Measurements from ENCODE around the gene FAM168B.
"Not testable (repeated sequence)": the region's sequence is repeated elsewhere in the genome, so short reads cannot be mapped to it uniquely, and the experiment has no call there.

FAM168B gene

GRCh38 chr2:131093696-131094462 lies 619 bp upstream of the FAM168B start:
- Histone ChIP-seq H3K36me3 (ENCODE audit: control insufficient read depth, insufficient read depth, low read length) (no peaks in the 10 kb centered on the region; the same call in 1 of the 2 replicates), H3K4me3 (replicated peaks; ENCODE audit: low read depth, low read length) (peak overlapping the region; percentile 75), H3K27me3 (replicated peaks; ENCODE audit: control insufficient read depth, insufficient read depth, low read length) (no peaks in the 10 kb centered on the region)
- TF ChIP-seq CTCF (IDR thresholded peaks at IDR 0.05; ENCODE audit: insufficient read depth, low read length, poor library complexity, severe bottlenecking) = no peak
- DNase-seq (ENCODE audit: extremely low read depth, insufficient read length) = no peak

- Histone ChIP-seq H3K36me3 (ENCODE audit: control insufficient read depth, insufficient read depth, low read length) (no peaks in the 10 kb centered on the region; the same call in 1 of the 2 replicates), H3K27me3 (replicated peaks; ENCODE audit: control insufficient read depth, insufficient read depth, low read length) (no peaks in the 10 kb centered on the region), H3K4me3 (replicated peaks; ENCODE audit: low read depth, low read length) (peak overlapping the region; percentile 80)
- TF ChIP-seq CTCF (IDR thresholded peaks at IDR 0.05; ENCODE audit: insufficient read depth, low read length, poor library complexity, severe bottlenecking) = no peak
- DNase-seq (ENCODE audit: extremely low read depth, insufficient read length) = no peak
These were observed 728 bp downstream of the FAM168B start for GRCh38 chr2:131092458-131093005.

- Histone ChIP-seq H3K4me3 (replicated peaks; ENCODE audit: low read depth, low read length) (no peak overlapping the region), H3K36me3 (ENCODE audit: control insufficient read depth, insufficient read depth, low read length) (peaks cover 4% of the 10 kb centered on the region), H3K27me3 (replicated peaks; ENCODE audit: control insufficient read depth, insufficient read depth, low read length) (no peaks in the 10 kb centered on the region)
- TF ChIP-seq CTCF (IDR thresholded peaks at IDR 0.05; ENCODE audit: insufficient read depth, low read length, poor library complexity, severe bottlenecking) = no peak
- no peak for DNase-seq (ENCODE audit: extremely low read depth, insufficient read length)
These were observed 7.6 kb downstream of the FAM168B start for GRCh38 chr2:131085646-131086045.

GRCh38 chr2:131081190-131081589 lies 12.1 kb downstream of the FAM168B start:
- H3K4me3 ChIP-seq (replicated peaks; ENCODE audit: low read depth, low read length) = no peak overlapping the region
- DNase-seq (ENCODE audit: extremely low read depth, insufficient read length) = no peak
- TF ChIP-seq CTCF (IDR thresholded peaks at IDR 0.05; ENCODE audit: insufficient read depth, low read length, poor library complexity, severe bottlenecking) = no peak
- peaks cover 9% of the 10 kb centered on the region for H3K36me3 ChIP-seq (ENCODE audit: control insufficient read depth, insufficient read depth, low read length)
- H3K27me3 ChIP-seq (replicated peaks; ENCODE audit: control insufficient read depth, insufficient read depth, low read length) = no peaks in the 10 kb centered on the region

- H3K36me3 ChIP-seq (ENCODE audit: control insufficient read depth, insufficient read depth, low read length) = peaks cover 12% of the 10 kb centered on the region
- not testable (repeated sequence) for DNase-seq (ENCODE audit: extremely low read depth, insufficient read length); H3K4me3 ChIP-seq (replicated peaks; ENCODE audit: low read depth, low read length); H3K27me3 ChIP-seq (replicated peaks; ENCODE audit: control insufficient read depth, insufficient read depth, low read length)
These were observed 13.3 kb downstream of the FAM168B start for GRCh38 chr2:131079931-131080330.

- Histone ChIP-seq H3K27me3 (replicated peaks; ENCODE audit: control insufficient read depth, insufficient read depth, low read length) (no peaks in the 10 kb centered on the region), H3K36me3 (ENCODE audit: control insufficient read depth, insufficient read depth, low read length) (peaks cover 19% of the 10 kb centered on the region), H3K4me3 (replicated peaks; ENCODE audit: low read depth, low read length) (no peak overlapping the region)
- no peak for DNase-seq (ENCODE audit: extremely low read depth, insufficient read length)
- TF ChIP-seq CTCF (IDR thresholded peaks at IDR 0.05; ENCODE audit: insufficient read depth, low read length, poor library complexity, severe bottlenecking) = no peak
These were observed 15.3 kb downstream of the FAM168B start for GRCh38 chr2:131077966-131078365.

Measured in GM06990 (cell line).